GM18511 (cell line): ENCODE results near the gene CAMSAP1.

Source experiments
- ATAC-seq: cut with Tn5 transposase; IDR thresholded peaks from one replicate; pipeline ENCODE4 v1.9.1; 2021; ENCODE audit warnings: mild to moderate bottlenecking, moderate library complexity; ENCODE audit not compliant: unreplicated experiment

CAMSAP1 gene

DNA sequence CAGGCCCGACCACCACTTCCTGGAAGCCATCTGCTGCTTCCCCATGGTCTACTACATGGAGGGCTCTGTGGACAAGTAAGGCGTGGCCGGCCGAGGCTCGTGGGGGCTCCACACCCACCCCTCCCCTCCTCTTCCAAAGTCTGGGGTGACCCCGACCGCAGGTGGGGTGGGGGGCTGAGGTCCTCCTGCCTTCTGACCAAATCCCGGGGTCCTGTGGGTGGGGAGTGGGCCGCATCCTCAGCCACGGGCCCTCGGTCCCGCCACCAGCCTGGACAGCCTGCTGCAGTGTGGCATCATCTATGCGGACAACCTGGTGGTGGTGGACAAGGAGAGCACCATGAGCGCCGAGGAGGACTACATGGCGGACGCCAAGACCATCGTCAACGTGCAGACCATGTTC, 128.9 kb downstream of the CAMSAP1 start:
- ATAC-seq, result no peak

DNA sequence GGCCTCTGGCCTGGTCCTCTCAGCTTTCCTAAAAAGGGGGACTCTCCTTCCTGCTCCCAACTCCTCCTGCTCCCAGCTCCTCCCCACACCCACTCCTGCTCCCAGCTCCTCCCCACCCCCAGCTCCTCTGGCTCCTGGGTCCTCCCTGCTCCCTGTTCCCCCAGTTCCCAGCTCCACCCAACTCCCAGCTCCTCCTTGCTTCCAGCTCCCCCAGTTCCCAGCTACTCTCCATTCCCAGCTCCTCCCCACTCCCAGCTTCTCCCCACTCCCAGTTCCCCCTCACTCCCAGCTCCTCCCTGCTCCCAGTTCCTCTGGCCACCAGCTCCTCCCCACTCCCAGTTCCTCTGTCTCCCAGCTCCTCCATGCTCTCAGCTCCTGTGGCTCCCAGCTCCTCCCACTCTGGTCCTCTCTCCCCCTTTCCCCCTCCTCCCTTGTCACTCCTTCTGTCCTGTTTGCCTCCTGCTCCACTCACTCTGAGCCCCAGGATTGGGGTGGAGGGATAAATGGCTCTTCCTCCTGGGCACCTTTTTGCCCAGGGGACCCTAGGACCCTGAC, 129.6 kb downstream of the CAMSAP1 start:
- no peak for ATAC-seq

GRCh38 chr9:135776893-135777622, 130.3 kb downstream of the CAMSAP1 start:
- ATAC-seq, result no peak

DNA sequence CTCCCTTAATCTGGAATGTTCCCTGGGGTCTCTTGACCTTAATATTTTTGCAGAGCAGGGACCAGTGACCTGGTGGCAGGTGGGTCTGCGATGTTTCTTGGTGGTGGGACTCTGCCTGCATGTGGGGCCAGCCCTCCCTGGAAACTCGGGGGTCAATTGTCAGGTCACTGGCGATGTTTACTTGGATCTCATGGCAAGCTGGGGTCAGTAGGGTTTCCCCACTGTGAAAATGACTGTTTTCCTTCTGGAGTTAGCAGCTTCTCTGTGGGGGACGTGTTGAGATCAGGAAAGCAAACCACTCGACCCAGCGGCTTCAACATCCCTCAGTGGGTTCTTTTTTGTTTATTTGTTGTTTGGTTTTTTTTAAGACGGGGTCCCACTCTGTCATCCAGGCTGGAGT, 131.4 kb downstream of the CAMSAP1 start:
- no peak for ATAC-seq

- ATAC-seq, result no peak
These were observed 132.4 kb downstream of the CAMSAP1 start for GRCh38 chr9:135774794-135775525.

DNA sequence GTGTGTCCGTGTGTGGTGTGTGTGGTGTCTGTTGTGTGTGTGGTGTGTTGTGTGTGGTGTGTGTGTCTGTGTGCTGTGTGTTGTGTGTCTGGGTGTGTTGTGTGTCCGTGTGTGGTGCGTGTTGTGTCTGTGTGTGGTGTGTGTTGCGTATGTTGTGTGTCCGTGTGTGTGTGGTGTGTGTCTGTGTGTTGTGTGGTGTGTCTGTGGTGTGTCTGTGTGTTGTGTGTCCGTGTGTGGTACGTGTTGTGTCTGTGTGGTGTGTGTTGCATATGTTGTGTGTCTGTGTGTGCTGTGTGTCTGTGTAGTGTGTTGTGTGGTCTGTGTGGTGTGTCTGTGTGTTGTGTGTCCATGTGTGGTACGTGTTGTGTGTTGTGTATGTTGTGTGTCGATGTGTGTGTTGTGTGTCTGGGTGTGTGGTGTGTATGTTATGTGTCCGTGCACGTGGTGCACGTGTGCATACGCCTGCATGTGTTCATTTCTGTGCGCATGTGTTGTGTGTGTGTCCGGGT, 133.1 kb downstream of the CAMSAP1 start:
- no peak for ATAC-seq

GRCh38 chr9:135773530-135774238, 133.7 kb downstream of the CAMSAP1 start:
- no peak for ATAC-seq

DNA sequence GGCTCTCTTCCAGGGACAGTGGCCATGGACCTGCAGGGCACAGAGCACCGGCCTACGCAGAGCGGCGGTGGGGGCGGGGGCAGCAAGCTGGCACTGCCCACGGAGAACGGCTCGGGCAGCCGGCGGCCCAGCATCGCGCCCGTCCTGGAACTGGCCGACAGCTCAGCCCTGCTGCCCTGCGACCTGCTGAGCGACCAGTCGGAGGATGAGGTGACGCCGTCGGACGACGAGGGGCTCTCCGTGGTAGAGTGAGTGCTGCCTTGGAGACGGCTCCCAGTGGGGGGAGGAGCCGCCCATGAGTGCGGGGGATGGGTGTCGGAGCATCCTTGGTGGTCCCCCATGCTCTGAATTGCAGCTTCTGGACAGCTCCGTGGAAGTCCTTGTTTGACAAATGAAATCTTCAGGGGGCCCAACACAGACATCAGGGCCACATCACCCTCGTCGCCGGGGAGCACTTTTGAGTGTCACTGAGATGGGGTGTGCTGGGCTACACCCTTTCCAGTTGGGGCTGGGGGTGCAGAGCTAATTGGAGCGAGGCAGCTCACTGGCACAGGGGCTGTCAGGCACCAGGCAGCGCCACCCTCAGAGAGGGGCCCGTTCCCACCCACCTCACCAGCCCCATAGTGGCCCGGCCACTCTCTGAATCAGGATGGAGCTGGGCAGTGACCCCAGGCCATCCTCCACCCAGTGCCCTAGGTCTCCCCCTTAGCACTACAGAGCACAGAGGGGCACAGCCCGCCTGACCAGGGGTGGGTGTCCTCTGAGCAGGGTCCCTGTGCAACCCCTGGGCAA, 134.4 kb downstream of the CAMSAP1 start:
- ATAC-seq, result no peak

GRCh38 chr9:135772056-135772646, 135.2 kb downstream of the CAMSAP1 start:
- ATAC-seq, result no peak

DNA sequence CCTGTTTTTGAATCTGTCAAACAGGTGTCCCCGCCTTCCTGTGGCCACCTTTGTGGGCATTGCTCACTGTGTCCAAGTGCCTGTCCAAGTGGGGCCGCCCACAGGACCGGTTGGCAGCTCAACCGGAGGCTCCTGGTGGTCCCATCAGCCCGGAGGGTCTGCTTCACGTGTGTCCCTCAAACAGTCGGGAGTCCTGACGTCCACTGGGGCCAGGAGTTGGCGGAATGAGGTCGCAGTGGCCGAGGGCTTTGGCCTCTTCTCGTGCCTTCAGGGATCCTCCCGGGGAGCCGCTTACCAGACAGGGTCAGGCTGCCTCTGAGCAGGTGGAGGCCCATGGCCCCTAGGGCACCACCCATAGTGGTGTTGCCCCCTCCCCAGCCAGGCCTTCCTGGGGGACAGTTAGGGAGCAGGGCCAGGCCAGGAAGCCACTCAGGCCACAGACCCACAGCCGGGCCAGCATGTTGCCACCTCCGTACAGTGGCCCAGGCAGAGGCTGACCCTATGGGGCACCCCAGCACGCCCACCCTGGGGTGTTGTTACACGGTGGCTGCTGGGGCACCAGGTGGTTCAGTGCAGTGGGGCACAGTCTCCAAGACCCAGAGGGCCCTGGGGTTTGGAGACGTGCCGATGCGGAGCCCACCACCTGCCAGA, 135.8 kb downstream of the CAMSAP1 start:
- no peak for ATAC-seq

- no peak for ATAC-seq
These were observed 136.6 kb downstream of the CAMSAP1 start for GRCh38 chr9:135770771-135771170.

DNA sequence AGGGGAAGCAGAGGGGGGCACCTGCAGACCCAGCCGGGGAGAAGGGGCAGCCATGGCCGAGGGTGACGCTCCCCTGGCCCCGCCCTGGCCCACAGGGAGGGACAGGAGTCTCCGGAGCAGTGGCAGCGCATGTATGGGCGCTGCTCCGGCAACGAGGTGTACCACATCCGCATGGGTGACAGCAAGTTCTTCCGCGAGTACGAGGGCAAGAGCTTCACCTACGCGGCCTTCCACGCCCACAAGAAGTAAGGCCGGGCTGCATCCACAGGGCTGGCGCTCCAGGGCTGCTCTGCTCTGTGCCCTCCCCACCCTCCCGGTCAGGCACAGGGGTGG, 137.2 kb downstream of the CAMSAP1 start:
- no peak for ATAC-seq

GRCh38 chr9:135769489-135770202, 137.7 kb downstream of the CAMSAP1 start:
- no peak for ATAC-seq

GRCh38 chr9:135768516-135769218, 138.7 kb downstream of the CAMSAP1 start:
- ATAC-seq, result no peak

GRCh38 chr9:135766707-135767106, 140.6 kb downstream of the CAMSAP1 start:
- ATAC-seq, result no peak

- ATAC-seq, result no peak
These were observed 141.1 kb downstream of the CAMSAP1 start for GRCh38 chr9:135766251-135766650.

GRCh38 chr9:135765416-135765815, 141.9 kb downstream of the CAMSAP1 start:
- no peak for ATAC-seq

DNA sequence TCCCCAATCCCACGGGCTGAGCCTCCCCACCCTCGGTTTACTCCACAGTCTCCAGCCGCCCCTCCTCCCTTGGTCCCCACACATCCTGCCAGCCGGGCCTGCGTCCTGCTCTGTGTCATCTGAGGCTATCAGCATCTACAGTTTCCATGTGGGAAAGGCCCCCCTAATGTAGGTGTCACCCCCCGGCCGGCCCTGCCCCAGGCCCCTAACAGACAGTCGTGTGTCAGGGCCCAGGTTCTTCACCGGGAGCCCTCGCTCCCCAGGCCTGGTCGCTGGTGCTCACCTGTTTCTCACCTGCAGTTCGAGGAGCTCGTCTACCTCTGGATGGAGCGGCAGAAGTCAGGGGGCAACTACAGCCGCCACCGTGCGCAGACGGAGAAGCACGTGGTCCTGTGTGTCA, 142.6 kb downstream of the CAMSAP1 start:
- ATAC-seq, result no peak
